ENCODE data around the gene PHF23.

PHF23 gene

DNA sequence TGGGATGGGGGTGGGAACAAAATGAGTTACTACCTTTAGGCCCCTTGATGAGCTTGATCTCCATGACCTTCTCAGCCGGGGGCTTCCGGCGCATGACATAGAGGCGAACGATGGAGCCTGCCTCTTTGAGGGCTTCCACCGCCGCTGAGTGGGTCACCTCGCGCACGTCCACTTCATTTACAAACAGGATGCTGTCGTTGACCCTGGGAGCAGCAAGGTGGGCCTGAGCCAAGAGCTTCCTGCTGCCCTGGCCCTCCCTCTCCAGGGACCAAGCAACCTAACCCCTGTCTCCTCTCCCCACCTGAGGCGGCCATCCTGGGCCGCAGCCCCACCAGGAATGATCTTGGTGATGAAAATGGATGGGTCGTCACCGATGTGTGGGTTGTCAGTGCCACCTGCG is 35.9 kb downstream of the PHF23 start:
- DNase-seq = peak; percentile 26

DNA sequence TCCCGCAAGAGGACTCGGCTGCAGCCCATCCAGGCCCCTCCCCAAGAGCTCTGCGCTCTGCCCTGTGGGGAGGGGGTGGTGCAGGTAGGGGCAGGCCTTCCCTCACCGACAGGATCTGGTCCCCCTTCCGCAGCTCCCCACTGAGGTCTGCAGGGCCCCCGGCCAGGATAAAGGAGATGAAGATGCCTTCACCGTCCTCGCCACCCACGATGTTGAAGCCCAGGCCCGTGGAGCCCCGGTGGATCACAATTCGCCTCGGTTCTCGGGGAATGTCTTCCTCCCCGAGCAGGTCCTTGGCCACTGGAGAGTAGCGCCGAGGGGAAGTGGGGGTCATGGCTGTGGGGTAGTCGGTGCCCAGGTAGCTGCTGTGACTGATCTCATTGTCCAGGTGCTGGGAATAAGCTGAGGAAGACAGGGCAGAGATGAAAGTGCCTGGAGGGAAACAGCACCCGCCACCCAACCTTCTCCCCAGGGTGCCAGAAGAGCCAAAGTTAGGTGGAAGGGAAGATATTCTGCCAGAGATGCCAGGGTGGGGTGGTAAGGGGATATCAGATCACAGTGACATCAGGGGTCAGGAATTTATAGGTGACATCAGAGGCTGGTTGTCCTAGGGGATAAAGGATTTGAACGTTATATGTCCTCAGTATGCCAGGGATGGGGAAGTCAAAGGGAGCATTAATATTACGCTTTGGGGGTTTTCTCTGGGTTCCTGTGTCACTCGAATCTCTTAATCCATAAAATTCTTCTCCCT is 42.4 kb downstream of the PHF23 start:
- DNase-seq = no peak

DNA sequence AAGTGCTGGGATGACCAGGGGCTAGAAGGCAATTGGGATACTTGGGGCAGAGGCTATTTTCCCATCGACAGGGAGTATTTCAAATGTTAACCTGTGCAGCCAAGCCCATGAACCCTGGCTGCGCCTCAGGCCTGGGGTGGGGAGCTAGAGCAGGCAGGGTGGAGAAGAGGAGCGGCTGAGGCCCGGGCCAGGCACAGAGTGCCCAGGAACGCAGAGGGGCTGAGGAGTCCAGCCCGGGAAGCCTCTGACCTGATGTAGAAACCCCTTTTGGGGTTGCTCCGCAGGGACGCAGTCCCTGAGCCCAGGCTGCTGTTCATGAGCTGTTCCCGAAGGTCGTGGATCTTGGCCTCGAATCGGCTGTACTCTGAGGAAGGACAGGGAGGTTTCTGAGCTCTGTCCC is 43.3 kb downstream of the PHF23 start:
- DNase-seq = no peak

DNA sequence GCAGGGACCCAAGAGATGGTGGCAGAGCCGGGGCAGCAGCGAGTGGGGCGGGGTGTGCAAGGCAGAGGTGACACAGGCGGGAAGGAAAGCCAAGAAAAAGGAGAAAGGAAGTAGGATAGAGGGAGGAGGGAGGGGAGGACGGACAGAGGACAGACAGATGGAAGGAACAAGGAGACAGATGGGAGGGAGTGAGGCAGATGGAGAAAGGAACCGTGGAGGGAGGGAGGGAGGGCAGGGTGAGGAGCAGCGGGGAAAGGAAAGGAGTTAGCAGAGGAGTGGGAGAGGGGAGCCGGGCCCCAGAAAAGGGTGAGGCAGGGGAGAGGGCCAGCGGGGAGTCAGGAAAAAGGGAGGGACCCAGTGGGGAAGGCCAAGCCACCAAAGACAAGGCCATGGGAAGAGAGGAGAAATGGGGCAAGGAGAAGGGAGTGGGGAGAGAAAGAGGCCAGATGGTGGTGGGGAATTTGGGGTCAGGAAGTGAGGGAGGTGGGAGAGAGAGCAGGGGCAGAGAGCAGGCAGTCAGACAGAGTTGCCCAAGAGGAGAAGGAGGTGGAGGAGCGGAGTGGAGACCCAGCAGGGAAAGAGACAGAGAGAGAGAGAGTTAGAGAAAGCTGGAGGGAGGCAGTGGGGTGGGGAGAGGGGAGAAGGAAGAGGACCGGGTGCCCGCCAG is 46.9 kb downstream of the PHF23 start:
- no peak for DNase-seq

DNA sequence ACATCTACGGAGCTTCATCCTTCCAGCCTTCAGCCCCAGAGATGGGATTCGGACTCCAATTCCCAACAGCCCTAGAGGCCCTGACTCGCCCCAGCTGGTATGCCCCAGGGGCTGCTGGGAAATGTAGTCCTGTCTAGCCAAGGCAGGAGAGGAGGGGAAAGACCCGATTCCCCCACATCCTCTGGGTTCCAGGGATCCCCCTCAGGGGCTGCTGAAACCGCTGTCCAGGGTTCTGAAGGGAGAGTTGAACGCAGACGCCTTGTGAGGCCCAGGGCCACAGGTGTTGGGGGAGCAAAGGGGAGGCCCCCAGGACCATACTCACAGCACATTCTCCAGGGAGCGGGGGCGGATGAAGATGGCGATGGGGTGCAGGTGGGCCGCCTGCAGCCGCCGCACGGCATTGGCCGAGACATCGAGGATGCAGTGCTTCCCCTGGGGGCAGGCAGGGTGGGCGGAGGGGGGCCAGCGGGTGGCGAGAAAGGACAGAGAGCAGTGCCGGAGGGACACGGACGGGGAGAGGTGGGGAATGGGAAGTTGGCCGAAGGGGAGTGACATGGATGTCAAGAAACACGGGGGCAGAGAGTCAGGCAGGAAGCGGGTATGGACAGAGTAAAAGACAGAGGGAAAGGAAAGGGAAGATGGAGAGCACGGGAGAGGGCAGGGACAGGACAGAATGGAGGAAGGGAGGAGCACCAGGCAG is 47.5 kb downstream of the PHF23 start:
- DNase-seq = peak; percentile 68

DNA sequence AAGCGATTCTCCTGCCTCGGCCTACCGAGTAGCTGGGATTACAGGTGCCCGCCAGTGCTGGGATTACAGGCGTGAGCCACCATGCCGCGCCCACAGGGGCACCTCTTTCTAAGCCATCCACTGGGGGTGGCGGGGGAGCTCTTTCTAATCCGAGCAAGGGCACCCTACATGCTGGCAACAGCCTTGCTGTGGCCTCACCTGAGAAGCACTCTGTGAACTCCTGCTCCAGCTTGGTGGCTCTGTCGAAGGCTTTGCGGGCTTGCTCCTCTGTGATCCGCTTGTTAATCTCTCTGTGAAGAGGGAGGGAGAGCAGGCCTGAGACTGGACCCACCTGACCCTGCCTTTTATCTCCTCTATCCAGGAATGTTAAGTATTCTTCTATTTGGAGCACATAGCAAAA is 48.2 kb downstream of the PHF23 start:
- DNase-seq = no peak

DNA sequence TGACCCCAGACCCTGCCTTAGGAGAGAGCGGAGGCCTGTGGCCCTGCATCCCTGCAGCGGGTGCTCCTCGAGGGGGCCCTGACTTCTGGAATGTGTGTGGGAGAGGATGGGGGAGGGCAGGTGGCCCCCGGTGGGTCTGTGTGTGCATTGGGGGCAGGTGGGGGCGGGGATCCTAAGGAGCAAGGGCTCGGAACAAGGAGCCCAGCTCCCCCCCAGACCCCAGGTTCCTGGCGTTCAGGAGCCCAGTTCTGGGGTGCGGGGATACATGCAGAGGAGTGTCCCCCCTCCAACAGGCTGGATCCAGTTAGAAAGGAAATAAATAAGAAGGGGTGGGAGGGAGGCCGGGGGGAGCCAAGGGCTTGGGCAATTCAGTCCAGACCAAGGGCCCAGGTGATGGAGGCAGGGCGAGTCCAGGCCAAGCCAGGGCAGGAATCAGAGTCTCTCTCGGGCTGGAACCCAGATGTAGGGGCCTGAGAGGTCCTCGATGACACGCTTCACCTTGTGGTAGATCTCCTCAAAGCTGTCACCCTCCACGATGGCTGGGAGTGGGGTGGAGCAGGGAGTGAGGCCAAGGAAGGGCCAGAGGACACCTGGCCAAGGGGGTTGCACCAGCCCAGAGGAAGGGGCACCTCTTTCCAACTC is 48.9 kb downstream of the PHF23 start:
- DNase-seq = peak; percentile 21

DNA sequence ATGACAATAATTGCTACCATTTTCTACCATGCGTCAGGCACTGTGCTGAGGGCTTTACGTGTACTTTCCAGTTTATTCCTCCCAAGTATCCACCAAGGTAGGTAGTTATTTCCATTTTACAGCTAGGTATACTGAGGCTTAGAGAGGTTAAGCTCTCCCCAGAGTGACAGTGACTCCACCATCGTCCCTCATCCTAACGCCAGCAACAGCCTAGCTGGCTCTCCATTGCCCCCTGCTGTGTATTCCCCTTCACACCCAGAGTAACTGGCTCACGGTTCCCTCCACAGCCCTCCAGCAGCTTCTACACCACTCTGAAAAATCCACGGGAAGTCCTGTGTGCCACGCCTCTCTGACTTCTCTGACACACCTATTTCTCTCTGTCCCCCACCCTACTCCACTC is 53.0 kb downstream of the PHF23 start:
- peak; percentile 18 for DNase-seq

Data from femur (tissue), 1 donor.